ENCODE data around the gene SIGLEC11. TPM values are rescaled to one million over a fixed set of nuclear protein-coding genes. Genes with fewer than 3 reads are reported as not detected.
A peak's percentile ranks its signal among the peaks of the same experiment; 100 is the strongest.

SIGLEC11 gene
- total and polyA plus RNA-seq, 2 of the 13 experiments (the other 11 are each of a cell fraction or from before 2014, with no cell fraction given): not detected

- POLR2A ChIA-PET: no interaction called here
- in situ Hi-C loops (cut with HindIII; ENCODE audit: extremely low pct_ligation_motif_present, low pct_unique_long_range_greater_than_20kb) (no loop called here), intact Hi-C loops (cut with micrococcal nuclease; ENCODE audit: unreplicated experiment) (no loop called here)
- H3K9ac ChIP-seq (ENCODE audit: insufficient read depth, low read depth, low read length): no peak overlapping the region
- CTCF ChIA-PET (ENCODE audit: low intra/inter-chr PET ratio, low total read pairs): no interaction called here
- no peak overlapping the region for H3K4me3 ChIP-seq (replicated peaks in 1 of 3; ENCODE audit: insufficient read depth in 1 of 3, low read depth in 2 of 3, low read length in 3 of 3)
- ATAC-seq (no peak), FAIRE-seq (no peak), DNase-seq (ENCODE audit: low spot score) (no peak)
- no peak overlapping the region for H3K4me2 ChIP-seq (ENCODE audit: low read depth, low read length)
- BruUV-seq (replicated peaks): no TSS peak
- peaks cover 2% of the 10 kb centered on the region; the same call in 1 of the 2 replicates for H4K20me1 ChIP-seq (ENCODE audit: insufficient read depth, low read length)
- no peak overlapping the region for H3K27ac ChIP-seq (ENCODE audit: extremely low read length, insufficient read depth, low read length)
- H3K4me1 ChIP-seq (ENCODE audit: insufficient read depth, low read length): peaks cover 21% of the 10 kb centered on the region
- peaks cover 14 to 44% of the 10 kb centered on the region in 2 experiments; a peak in 4 of 5 replicates for H3K36me3 ChIP-seq (replicated peaks in 1 of 2; ENCODE audit: control insufficient read depth in 1 of 2, insufficient read depth in 2 of 2, low read length in 2 of 2)
- H3K27me3 ChIP-seq (ENCODE audit: control insufficient read depth in 1 of 2, insufficient read depth in 2 of 2, low read length in 2 of 2): no peaks in the 10 kb centered on the region; a peak in 1 of 5 replicates
- peaks cover 74% of the 10 kb centered on the region for H3K79me2 ChIP-seq (ENCODE audit: insufficient read depth, low read length)
- peak; percentile 34 for TF ChIP-seq AGO2 (optimal IDR thresholded peaks at IDR 0.05; ENCODE audit: low read depth, low read length)
- no peak for TF ChIP-seq ZNF710 (CRISPR knock-in tag; IDR thresholded peaks at IDR 0.05; ENCODE audit: borderline replicate concordance)
- TF ChIP-seq ATF4 (CRISPR knock-in tag; IDR thresholded peaks at IDR 0.05): peak in 1 of 2 experiments; percentile 86; a peak in 2 of 4 replicates
- H3K9me3 ChIP-seq (ENCODE audit: low read length): no peaks in the 10 kb centered on the region
- H2AFZ ChIP-seq (ENCODE audit: low read length): no peak overlapping the region
- WGBS (ENCODE audit: low lambda C conversion rate): 95% methylated on average over 13 of the region's 25 CpGs
Measured at GRCh38 chr19:49924004-49924880, 36.7 kb downstream of the SIGLEC11 start.
